Adrenal gland (tissue), 12 donors: ENCODE data around the gene GBF1. TPM values are rescaled to one million over a fixed set of nuclear protein-coding genes. Genes with fewer than 3 reads are reported as not detected.
A peak's percentile ranks its signal among the peaks of the same experiment; 100 is the strongest.

Experiments
- DNase-seq, 7 donors: peaks; one replicate each; pipeline ENCODE4 v3.0.0-alpha.2; 2019 to 2020
- H3K27ac ChIP-seq, 5 donors: fragments of 200-600 bp; sonication (generic) in 4 of 5; 1 replicate in 3 of 5; 2 replicates in 2 of 5; pipeline versions ENCODE4 v1.5.1 to v1.8.0; 2016 to 2020; ENCODE audit warnings: mild to moderate bottlenecking in 1 of 5
- H3K27me3 ChIP-seq: fragments of 200-600 bp; 2 replicates; pipeline ENCODE4 v1.8.0; 2021
- H3K36me3 ChIP-seq, 2 donors: fragments of 200-600 bp; replicated peaks in 1 of 2; 1 replicate in 1 of 2; 2 replicates in 1 of 2; pipeline versions ENCODE4 v1.5.1 to v1.8.0; 2018 to 2022
- H3K4me1 ChIP-seq, 2 donors: fragments of 200-600 bp; replicated peaks in 1 of 2; 1 replicate in 1 of 2; 2 replicates in 1 of 2; pipeline versions ENCODE4 v1.5.1 to v1.8.0; 2018 to 2021
- H3K4me3 ChIP-seq, 4 donors: fragments of 200-600 bp; sonication (generic) in 3 of 4; one replicate each; pipeline ENCODE4 v1.5.1; 2016 to 2018
- H3K9me3 ChIP-seq, 3 donors: fragments of 200-600 bp; sonication (generic) in 1 of 3; replicated peaks in 1 of 3; 1 replicate in 2 of 3; 2 replicates in 1 of 3; pipeline versions ENCODE4 v1.5.1 to v1.8.0; 2016 to 2021
- POLR2A ChIP-seq, 2 donors: fragments of 450-650 bp; IDR thresholded peaks; one replicate each; pipeline ENCODE4 v1.6.1; 2017; ENCODE audit warnings: antibody characterized with exemption in 2 of 2, mild to moderate bottlenecking in 2 of 2, moderate library complexity in 1 of 2
- WGBS, 4 donors: extraction: QIAGEN DNeasy Blood & Tissue Kit in 2 of 4; methylation state at CpG; one replicate each; pipeline versions ENCODE4 v1.1.5 to v1.1.7; 2013 to 2017; 5-methylcytosine and 5-hydroxymethylcytosine counted together
- intact Hi-C, 2 donors: fragments of 100-400 bp; cut with DNase I; formaldehyde crosslinking; loops; one replicate each; pipeline versions ENCODE4 v1.14.1 to v1.15.0; 2022 to 2023
- polyA plus RNA-seq, 3 donors: library from polyadenylated mRNA; stranded (reverse); fragments of 200-250 nt in 2 of 3; fragments of 350-450 nt in 1 of 3; fragmentation: Illumina TruSeq in 1 of 3; extraction: RNeasy Lipid Tissue Mini Kit (QIAGEN cat#74804) in 1 of 3; gene quantifications; one replicate each; pipeline ENCODE4 v1.2.3, GENCODE V29; 2013 to 2014
- total RNA-seq, 9 donors: library from RNA; depleted of rRNA in 4 of 9; stranded (reverse); fragments of >200 nt in 4 of 9; fragments of 120-200 nt in 1 of 9; fragmentation: NEBNext Ultra II Directional in 1 of 9; extraction: Animal tissue kit (Norgen Biotek cat#: 25700) in 1 of 9; gene quantifications; one replicate each; pipeline versions ENCODE4 v1.1.0 to v1.2.4, GENCODE V29; 2013 to 2023
- TF ChIP-seq, protein P1 (sequence below), 6 experiments: fragments of 450-650 bp in 4 of 6; fragments of 200-600 bp in 2 of 6; sonication (generic) in 1 of 6; IDR thresholded peaks; 1 replicate in 5 of 6; 2 replicates in 1 of 6; pipeline versions ENCODE4 v1.5.1 to v1.8.0; 2016 to 2021; ENCODE audit warnings: antibody characterized with exemption in 6 of 6, mild to moderate bottlenecking in 2 of 6, moderate library complexity in 1 of 6
- donor health status: healthy with polysubstance abuse.
- donor health status: Bipolar disorder and iron deficiency.
- donor health status: DM: yes; HTN: yes; CAD: no.
- donor health status: DM: no; HTN: no; CAD: no.
- donor health status: DM: no; HTN: no; CAD: no.
- donor health status: DM: yes; HTN: yes; CAD: no.

The GBF1 gene
- total and polyA plus RNA-seq, 12 donors: 16.4 to 46.1 (median 37.7) TPM

DNA sequence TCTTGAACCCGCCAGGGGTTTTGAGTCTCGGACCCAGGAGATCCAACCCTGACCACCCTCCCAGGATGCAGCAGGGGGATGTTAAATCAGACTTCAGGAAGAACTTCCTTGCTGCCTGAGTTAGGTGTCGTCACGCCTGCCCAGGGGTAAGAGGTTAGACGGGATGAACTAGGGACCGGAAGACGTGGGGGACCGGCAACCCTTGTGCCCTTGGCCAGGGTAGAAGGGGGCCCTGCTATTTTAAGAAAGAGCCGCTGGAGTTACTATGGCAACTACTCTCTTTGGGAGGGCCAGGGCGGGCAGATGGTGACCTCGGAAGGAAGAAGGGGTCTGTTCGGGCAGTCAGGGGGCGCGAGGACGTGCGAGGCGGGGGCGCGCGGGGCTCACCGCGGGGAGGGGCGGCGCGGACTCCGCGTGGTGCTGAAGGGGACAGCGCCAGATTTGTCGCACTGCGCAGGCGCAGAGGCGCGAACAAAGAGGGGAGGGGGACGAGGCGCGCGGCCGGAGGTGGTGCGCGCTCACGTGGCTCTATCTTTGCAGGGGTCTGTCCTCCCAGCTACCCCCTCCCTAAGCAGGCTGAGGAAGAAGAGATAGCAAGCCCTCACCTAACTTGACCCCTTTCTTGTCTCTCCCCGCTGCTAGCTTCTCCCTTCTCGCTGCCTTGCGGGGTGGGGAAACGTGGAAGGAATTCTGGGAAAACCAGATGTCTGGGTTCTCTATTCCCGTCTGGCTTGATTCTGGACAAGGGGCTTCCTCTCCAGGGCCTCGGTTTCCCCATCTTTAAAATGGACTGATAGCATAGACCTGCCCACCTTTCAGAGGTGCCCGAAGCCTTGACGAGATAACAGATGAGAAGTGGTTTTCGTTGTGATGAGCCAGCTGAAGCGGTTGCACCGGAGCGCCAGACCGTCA lies 174.2 kb downstream of the GBF1 start:
- peak in 5 of 7 donors; percentile 60 to 73 (median 64) for DNase-seq
- H3K4me1 ChIP-seq: peaks cover 28 to 32% of the 10 kb centered on the region in 2 donors

GRCh38 chr10:102420181-102420713 lies 174.9 kb downstream of the GBF1 start:
- intact Hi-C loops: no loop called here
- peak overlapping the region in 2 of 4 donors; percentile 96 for H3K4me3 ChIP-seq
- TF ChIP-seq, protein P1, sequence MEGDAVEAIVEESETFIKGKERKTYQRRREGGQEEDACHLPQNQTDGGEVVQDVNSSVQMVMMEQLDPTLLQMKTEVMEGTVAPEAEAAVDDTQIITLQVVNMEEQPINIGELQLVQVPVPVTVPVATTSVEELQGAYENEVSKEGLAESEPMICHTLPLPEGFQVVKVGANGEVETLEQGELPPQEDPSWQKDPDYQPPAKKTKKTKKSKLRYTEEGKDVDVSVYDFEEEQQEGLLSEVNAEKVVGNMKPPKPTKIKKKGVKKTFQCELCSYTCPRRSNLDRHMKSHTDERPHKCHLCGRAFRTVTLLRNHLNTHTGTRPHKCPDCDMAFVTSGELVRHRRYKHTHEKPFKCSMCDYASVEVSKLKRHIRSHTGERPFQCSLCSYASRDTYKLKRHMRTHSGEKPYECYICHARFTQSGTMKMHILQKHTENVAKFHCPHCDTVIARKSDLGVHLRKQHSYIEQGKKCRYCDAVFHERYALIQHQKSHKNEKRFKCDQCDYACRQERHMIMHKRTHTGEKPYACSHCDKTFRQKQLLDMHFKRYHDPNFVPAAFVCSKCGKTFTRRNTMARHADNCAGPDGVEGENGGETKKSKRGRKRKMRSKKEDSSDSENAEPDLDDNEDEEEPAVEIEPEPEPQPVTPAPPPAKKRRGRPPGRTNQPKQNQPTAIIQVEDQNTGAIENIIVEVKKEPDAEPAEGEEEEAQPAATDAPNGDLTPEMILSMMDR (IDR thresholded peaks at IDR 0.05): no peak
- TF ChIP-seq POLR2A (IDR thresholded peaks at IDR 0.05): peak in 1 of 2 donors; percentile 40
- H3K4me1 ChIP-seq: peaks cover 28 to 32% of the 10 kb centered on the region in 2 donors
- WGBS, 4 donors: 0 to 3% (median 1%) methylated on average over 13 to 21 of the region's 21 CpGs
- peak overlapping the region; percentile 72 to 96 (median 86) for H3K27ac ChIP-seq
- H3K9me3 ChIP-seq: no peaks in the 10 kb centered on the region
- H3K36me3 ChIP-seq: peaks cover 0 to 20% of the 10 kb centered on the region in 2 donors
- H3K27me3 ChIP-seq: peaks cover 4% of the 10 kb centered on the region
- DNase-seq: peak in 3 of 7 donors; percentile 19 to 63 (median 37)

More for the DNA sequence above, 174.2 kb downstream of the GBF1 start:
- no peaks in the 10 kb centered on the region for H3K9me3 ChIP-seq
- peak overlapping the region in 2 of 4 donors; percentile 96 for H3K4me3 ChIP-seq
- H3K27ac ChIP-seq: peak overlapping the region in 3 of 5 donors; percentile 72 to 91 (median 86)
- peaks cover 0 to 16% of the 10 kb centered on the region in 2 donors for H3K36me3 ChIP-seq
- 0 to 1% (median 0%) methylated on average over 20 to 54 of the region's 54 CpGs for WGBS, 4 donors
- TF ChIP-seq POLR2A (IDR thresholded peaks at IDR 0.05): no peak
- TF ChIP-seq, protein P1 (IDR thresholded peaks at IDR 0.05): no peak
- intact Hi-C loops: no loop called here
- H3K27me3 ChIP-seq: peaks cover 4% of the 10 kb centered on the region

- WGBS, 4 donors: 0 to 1% (median 0%) methylated on average over 10 to 66 of the region's 66 CpGs
Measured at GRCh38 chr10:102420714-102421506, 175.6 kb downstream of the GBF1 start, which contains the start of gene FBXL15. Gene FBXL15, plus strand, starts transcription at chr10:102420836. Its CDS starts 294 bp downstream, at chr10:102421130.

More at GRCh38 chr10:102420714-102421506, 175.6 kb downstream of the GBF1 start, which contains the start of gene FBXL15:
- Histone ChIP-seq H3K4me1 (peaks cover 28 to 32% of the 10 kb centered on the region in 2 donors), H3K27me3 (peaks cover 2% of the 10 kb centered on the region), H3K4me3 (peak within 1 kb of the TSS; percentile 68 to 98 (median 96)), H3K9me3 (no peaks in the 10 kb centered on the region), H3K36me3 (peaks cover 0 to 20% of the 10 kb centered on the region in 2 donors), H3K27ac (peak within 1 kb of the TSS; percentile 72 to 96 (median 86))
- peak; percentile 32 to 61 for TF ChIP-seq POLR2A (IDR thresholded peaks at IDR 0.05)
- TF ChIP-seq, protein P1 (IDR thresholded peaks at IDR 0.05): no peak
- intact Hi-C loops: no loop called here
- DNase-seq: peak; percentile 96 to 99 (median 98)
